ENCODE data around the gene CLIC3.

CLIC3 gene

GRCh38 chr9:136971746-136972145 is 24.6 kb downstream of the CLIC3 start:
- H3K9me3 ChIP-seq (ENCODE audit: control insufficient read depth, low read length): no peaks in the 10 kb centered on the region
- no peak overlapping the region for H3K9ac ChIP-seq (ENCODE audit: low read length)
- H3K36me3 ChIP-seq (ENCODE audit: control insufficient read depth, insufficient read depth, low read length): no peaks in the 10 kb centered on the region
- H3K4me1 ChIP-seq (ENCODE audit: control insufficient read depth, insufficient read depth, low read length): peaks cover 13% of the 10 kb centered on the region
- no peak overlapping the region for H3K4me3 ChIP-seq (ENCODE audit: low read length)
- peaks cover 5% of the 10 kb centered on the region for H3K27me3 ChIP-seq (ENCODE audit: control insufficient read depth, insufficient read depth, low read length)

- H3K4me1 ChIP-seq (ENCODE audit: control insufficient read depth, insufficient read depth, low read length): peaks cover 6% of the 10 kb centered on the region
- no peak overlapping the region for H3K9ac ChIP-seq (ENCODE audit: low read length)
Observed at GRCh38 chr9:136970361-136970760, 26.0 kb downstream of the CLIC3 start.

GRCh38 chr9:136969774-136970173 is 26.6 kb downstream of the CLIC3 start:
- H3K4me3 ChIP-seq (ENCODE audit: low read length): no peak overlapping the region
- H3K9me3 ChIP-seq (ENCODE audit: control insufficient read depth, low read length): no peaks in the 10 kb centered on the region
- H3K9ac ChIP-seq (ENCODE audit: low read length): no peak overlapping the region
- no peaks in the 10 kb centered on the region for H3K36me3 ChIP-seq (ENCODE audit: control insufficient read depth, insufficient read depth, low read length)
- peaks cover 11% of the 10 kb centered on the region for H3K27me3 ChIP-seq (ENCODE audit: control insufficient read depth, insufficient read depth, low read length)
- H3K4me1 ChIP-seq (ENCODE audit: control insufficient read depth, insufficient read depth, low read length): peaks cover 2% of the 10 kb centered on the region

More at GRCh38 chr9:136970361-136970760, 26.0 kb downstream of the CLIC3 start:
- Histone ChIP-seq H3K9me3 (ENCODE audit: control insufficient read depth, low read length) (no peaks in the 10 kb centered on the region), H3K4me3 (ENCODE audit: low read length) (no peak overlapping the region), H3K27me3 (ENCODE audit: control insufficient read depth, insufficient read depth, low read length) (peaks cover 11% of the 10 kb centered on the region), H3K36me3 (ENCODE audit: control insufficient read depth, insufficient read depth, low read length) (no peaks in the 10 kb centered on the region)

- no peak overlapping the region for H3K9ac ChIP-seq (ENCODE audit: low read length)
- peaks cover 8% of the 10 kb centered on the region for H3K4me1 ChIP-seq (ENCODE audit: control insufficient read depth, insufficient read depth, low read length)
- H3K27me3 ChIP-seq (ENCODE audit: control insufficient read depth, insufficient read depth, low read length): peaks cover 11% of the 10 kb centered on the region
- H3K9me3 ChIP-seq (ENCODE audit: control insufficient read depth, low read length): no peaks in the 10 kb centered on the region
- no peaks in the 10 kb centered on the region for H3K36me3 ChIP-seq (ENCODE audit: control insufficient read depth, insufficient read depth, low read length)
- no peak overlapping the region for H3K4me3 ChIP-seq (ENCODE audit: low read length)
Observed at GRCh38 chr9:136969150-136969549, 27.2 kb downstream of the CLIC3 start.

- Histone ChIP-seq H3K27me3 (ENCODE audit: control insufficient read depth, insufficient read depth, low read length) (peaks cover 11% of the 10 kb centered on the region), H3K36me3 (ENCODE audit: control insufficient read depth, insufficient read depth, low read length) (no peaks in the 10 kb centered on the region), H3K4me3 (ENCODE audit: low read length) (no peak overlapping the region), H3K4me1 (ENCODE audit: control insufficient read depth, insufficient read depth, low read length) (peaks cover 11% of the 10 kb centered on the region), H3K9me3 (ENCODE audit: control insufficient read depth, low read length) (no peaks in the 10 kb centered on the region), H3K9ac (ENCODE audit: low read length) (no peak overlapping the region)
Observed at GRCh38 chr9:136968333-136969127, 27.8 kb downstream of the CLIC3 start.

GRCh38 chr9:136965771-136966484 is 30.4 kb downstream of the CLIC3 start:
- no peak overlapping the region for H3K9ac ChIP-seq (ENCODE audit: low read length)
- peaks cover 11% of the 10 kb centered on the region for H3K4me1 ChIP-seq (ENCODE audit: control insufficient read depth, insufficient read depth, low read length)
- H3K27me3 ChIP-seq (ENCODE audit: control insufficient read depth, insufficient read depth, low read length): peaks cover 11% of the 10 kb centered on the region
- no peaks in the 10 kb centered on the region for H3K36me3 ChIP-seq (ENCODE audit: control insufficient read depth, insufficient read depth, low read length)
- no peaks in the 10 kb centered on the region for H3K9me3 ChIP-seq (ENCODE audit: control insufficient read depth, low read length)
- no peak overlapping the region for H3K4me3 ChIP-seq (ENCODE audit: low read length)

GRCh38 chr9:136964833-136965422 is 31.4 kb downstream of the CLIC3 start:
- peaks cover 6% of the 10 kb centered on the region for H3K27me3 ChIP-seq (ENCODE audit: control insufficient read depth, insufficient read depth, low read length)
- no peaks in the 10 kb centered on the region for H3K36me3 ChIP-seq (ENCODE audit: control insufficient read depth, insufficient read depth, low read length)
- peak overlapping the region; percentile 41 for H3K9ac ChIP-seq (ENCODE audit: low read length)
- H3K9me3 ChIP-seq (ENCODE audit: control insufficient read depth, low read length): no peaks in the 10 kb centered on the region
- peak overlapping the region; percentile 17 for H3K4me3 ChIP-seq (ENCODE audit: low read length)
- H3K4me1 ChIP-seq (ENCODE audit: control insufficient read depth, insufficient read depth, low read length): peaks cover 11% of the 10 kb centered on the region

GRCh38 chr9:136964171-136964689 is 32.1 kb downstream of the CLIC3 start:
- Histone ChIP-seq H3K36me3 (ENCODE audit: control insufficient read depth, insufficient read depth, low read length) (no peaks in the 10 kb centered on the region), H3K9me3 (ENCODE audit: control insufficient read depth, low read length) (no peaks in the 10 kb centered on the region), H3K27me3 (ENCODE audit: control insufficient read depth, insufficient read depth, low read length) (peaks cover 6% of the 10 kb centered on the region), H3K9ac (ENCODE audit: low read length) (peak overlapping the region; percentile 41), H3K4me3 (ENCODE audit: low read length) (peak overlapping the region; percentile 17), H3K4me1 (ENCODE audit: control insufficient read depth, insufficient read depth, low read length) (peaks cover 11% of the 10 kb centered on the region)

- Histone ChIP-seq H3K4me3 (ENCODE audit: low read length) (no peak overlapping the region), H3K36me3 (ENCODE audit: control insufficient read depth, insufficient read depth, low read length) (no peaks in the 10 kb centered on the region), H3K9ac (ENCODE audit: low read length) (no peak overlapping the region), H3K9me3 (ENCODE audit: control insufficient read depth, low read length) (no peaks in the 10 kb centered on the region), H3K27me3 (ENCODE audit: control insufficient read depth, insufficient read depth, low read length) (peaks cover 6% of the 10 kb centered on the region), H3K4me1 (ENCODE audit: control insufficient read depth, insufficient read depth, low read length) (peaks cover 11% of the 10 kb centered on the region)
Observed at GRCh38 chr9:136963751-136964150, 32.6 kb downstream of the CLIC3 start.

- H3K9ac ChIP-seq (ENCODE audit: low read length): no peak overlapping the region
- no peaks in the 10 kb centered on the region for H3K9me3 ChIP-seq (ENCODE audit: control insufficient read depth, low read length)
Observed at GRCh38 chr9:136963341-136963740, 33.0 kb downstream of the CLIC3 start.

GRCh38 chr9:136962701-136963248 is 33.6 kb downstream of the CLIC3 start:
- peaks cover 11% of the 10 kb centered on the region for H3K4me1 ChIP-seq (ENCODE audit: control insufficient read depth, insufficient read depth, low read length)

More at GRCh38 chr9:136963341-136963740, 33.0 kb downstream of the CLIC3 start:
- Histone ChIP-seq H3K4me1 (ENCODE audit: control insufficient read depth, insufficient read depth, low read length) (peaks cover 11% of the 10 kb centered on the region), H3K4me3 (ENCODE audit: low read length) (no peak overlapping the region), H3K27me3 (ENCODE audit: control insufficient read depth, insufficient read depth, low read length) (peaks cover 6% of the 10 kb centered on the region), H3K36me3 (ENCODE audit: control insufficient read depth, insufficient read depth, low read length) (no peaks in the 10 kb centered on the region)

More at GRCh38 chr9:136962701-136963248, 33.6 kb downstream of the CLIC3 start:
- Histone ChIP-seq H3K9me3 (ENCODE audit: control insufficient read depth, low read length) (no peaks in the 10 kb centered on the region), H3K36me3 (ENCODE audit: control insufficient read depth, insufficient read depth, low read length) (no peaks in the 10 kb centered on the region), H3K9ac (ENCODE audit: low read length) (no peak overlapping the region), H3K27me3 (ENCODE audit: control insufficient read depth, insufficient read depth, low read length) (peaks cover 6% of the 10 kb centered on the region), H3K4me3 (ENCODE audit: low read length) (no peak overlapping the region)
